A549 (cell line): ENCODE measurements around the gene PPP1R1B.

ENCODE experiments used
- BHLHE40 ChIP-seq: IDR thresholded peaks from 2 replicates; pipeline ENCODE4 v1.6.1; 2012; ENCODE audit warnings: low read depth, low read length, inconsistent platforms
- CHD2 ChIP-seq: fragments of 150-350 bp; IDR thresholded peaks from 2 replicates; pipeline ENCODE4 v1.6.1; 2014; ENCODE audit warnings: low read length; ENCODE audit not compliant: partially characterized antibody
- CHD4 ChIP-seq: fragments of 200-600 bp; sonication (generic); IDR thresholded peaks from 2 replicates; pipeline ENCODE4 v1.6.1; 2016; ENCODE audit warnings: antibody characterized with exemption, mild to moderate bottlenecking, borderline replicate concordance
- FOSL2 ChIP-seq, 2 experiments: fragments of 450-650 bp in 1 of 2; fragments of >200 bp in 1 of 2; sonication (Bioruptor Twin) in 1 of 2; formaldehyde crosslinking; IDR thresholded peaks; 2 replicates each; pipeline versions ENCODE4 v1.5.0 to v1.6.1; 2016 to 2020; ENCODE audit warnings: mild to moderate bottlenecking in 1 of 2, moderate library complexity in 1 of 2
- JUNB ChIP-seq: fragments of >200 bp; sonication (Bioruptor Twin); formaldehyde crosslinking; IDR thresholded peaks from 2 replicates; pipeline ENCODE4 v1.6.1; 2016
- MAX ChIP-seq: IDR thresholded peaks from 2 replicates; pipeline ENCODE4 v1.6.1; 2012
- MAZ ChIP-seq: fragments of 150-350 bp; IDR thresholded peaks from 2 replicates; pipeline ENCODE4 v1.6.1; 2014; ENCODE audit warnings: antibody characterized with exemption, low read depth, low read length, borderline replicate concordance
- MYC ChIP-seq: IDR thresholded peaks from 2 replicates; pipeline ENCODE4 v1.6.1; 2012; ENCODE audit warnings: mild to moderate bottlenecking, inconsistent platforms, low read length, improper control_type of control experiment, borderline replicate concordance
- NFE2L2 ChIP-seq: fragments of 150-350 bp; conservative IDR thresholded peaks from 2 replicates; pipeline ENCODE4 v1.6.1; 2014; ENCODE audit warnings: low read length
- NR3C1 ChIP-seq: fragments of >200 bp; sonication (Bioruptor Twin); formaldehyde crosslinking; IDR thresholded peaks from 3 replicates; pipeline ENCODE4 v1.6.1; 2017
- POLR2A ChIP-seq: IDR thresholded peaks from 2 replicates; pipeline ENCODE4 v1.6.1; 2012; ENCODE audit warnings: mild to moderate bottlenecking, low read length
- RAD21 ChIP-seq, 2 experiments: fragments of >200 bp in 1 of 2; sonication (Bioruptor Twin) in 1 of 2; formaldehyde crosslinking in 1 of 2; IDR thresholded peaks in 1 of 2; conservative IDR thresholded peaks in 1 of 2; 2 replicates in 1 of 2; 3 replicates in 1 of 2; pipeline ENCODE4 v1.6.1; 2012 to 2018; ENCODE audit warnings: inconsistent platforms in 1 of 2
- TF ChIP-seq, protein P1 (sequence below): fragments of >200 bp; sonication (Bioruptor Twin); formaldehyde crosslinking; IDR thresholded peaks from 3 replicates; pipeline ENCODE4 v1.5.1; 2016
- TF ChIP-seq, protein P2 (sequence below): fragments of 250-450 bp; sonication (Bioruptor Pico); IDR thresholded peaks from 2 replicates; pipeline ENCODE4 v1.5.0; 2021; ENCODE audit warnings: mild to moderate bottlenecking, moderate library complexity, borderline replicate concordance

GRCh38 chr17:39655105-39655504 is 28.4 kb downstream of the PPP1R1B start:
- TF ChIP-seq, protein P1, sequence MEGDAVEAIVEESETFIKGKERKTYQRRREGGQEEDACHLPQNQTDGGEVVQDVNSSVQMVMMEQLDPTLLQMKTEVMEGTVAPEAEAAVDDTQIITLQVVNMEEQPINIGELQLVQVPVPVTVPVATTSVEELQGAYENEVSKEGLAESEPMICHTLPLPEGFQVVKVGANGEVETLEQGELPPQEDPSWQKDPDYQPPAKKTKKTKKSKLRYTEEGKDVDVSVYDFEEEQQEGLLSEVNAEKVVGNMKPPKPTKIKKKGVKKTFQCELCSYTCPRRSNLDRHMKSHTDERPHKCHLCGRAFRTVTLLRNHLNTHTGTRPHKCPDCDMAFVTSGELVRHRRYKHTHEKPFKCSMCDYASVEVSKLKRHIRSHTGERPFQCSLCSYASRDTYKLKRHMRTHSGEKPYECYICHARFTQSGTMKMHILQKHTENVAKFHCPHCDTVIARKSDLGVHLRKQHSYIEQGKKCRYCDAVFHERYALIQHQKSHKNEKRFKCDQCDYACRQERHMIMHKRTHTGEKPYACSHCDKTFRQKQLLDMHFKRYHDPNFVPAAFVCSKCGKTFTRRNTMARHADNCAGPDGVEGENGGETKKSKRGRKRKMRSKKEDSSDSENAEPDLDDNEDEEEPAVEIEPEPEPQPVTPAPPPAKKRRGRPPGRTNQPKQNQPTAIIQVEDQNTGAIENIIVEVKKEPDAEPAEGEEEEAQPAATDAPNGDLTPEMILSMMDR: no peak
- TF ChIP-seq CHD4 (no peak), POLR2A (no peak), MAX (no peak), MAZ (no peak), BHLHE40 (no peak), MYC (no peak), NFE2L2 (no peak), JUNB (no peak), CHD2 (no peak), NR3C1 (no peak), FOSL2 (IDR thresholded peaks at IDR 0.05) (no peak), FOSL2 (CRISPR knock-in tag; IDR thresholded peaks at IDR 0.05) (no peak), RAD21 (conservative IDR thresholded peaks at IDR 0.05 in 1 of 2, IDR thresholded peaks at IDR 0.05 in 1 of 2) (no peak)
- TF ChIP-seq, protein P2, sequence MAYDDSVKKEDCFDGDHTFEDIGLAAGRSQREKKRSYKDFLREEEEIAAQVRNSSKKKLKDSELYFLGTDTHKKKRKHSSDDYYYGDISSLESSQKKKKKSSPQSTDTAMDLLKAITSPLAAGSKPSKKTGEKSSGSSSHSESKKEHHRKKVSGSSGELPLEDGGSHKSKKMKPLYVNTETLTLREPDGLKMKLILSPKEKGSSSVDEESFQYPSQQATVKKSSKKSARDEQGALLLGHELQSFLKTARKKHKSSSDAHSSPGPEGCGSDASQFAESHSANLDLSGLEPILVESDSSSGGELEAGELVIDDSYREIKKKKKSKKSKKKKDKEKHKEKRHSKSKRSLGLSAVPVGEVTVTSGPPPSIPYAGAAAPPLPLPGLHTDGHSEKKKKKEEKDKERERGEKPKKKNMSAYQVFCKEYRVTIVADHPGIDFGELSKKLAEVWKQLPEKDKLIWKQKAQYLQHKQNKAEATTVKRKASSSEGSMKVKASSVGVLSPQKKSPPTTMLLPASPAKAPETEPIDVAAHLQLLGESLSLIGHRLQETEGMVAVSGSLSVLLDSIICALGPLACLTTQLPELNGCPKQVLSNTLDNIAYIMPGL: no peak
